PC-9 (cell line): Measurements from ENCODE around the gene ALOXE3. TPM values are rescaled to one million over a fixed set of nuclear protein-coding genes. Genes with fewer than 3 reads are reported as not detected.

Experiments used
- BruUV-seq: library from RNA; stranded (reverse); fragments of 400-500 nt; replicated peaks from 2 replicates; lab custom pipeline; 2021; lab: Mats Ljungman, UMichigan
- CTCF ChIA-PET: fragments of 300-600 bp; sonication (Branson Sonifier 250); formaldehyde crosslinking; loops from one replicate; lab custom pipeline; 2022; ENCODE audit warnings: antibody characterized with exemption; lab: Charles Lee
- POLR2A ChIA-PET: fragments of 300-600 bp; sonication (Branson Sonifier 250); formaldehyde crosslinking; loops from one replicate; lab custom pipeline; 2022; ENCODE audit warnings: antibody characterized with exemption; ENCODE audit not compliant: unreplicated experiment; lab: Charles Lee
- DNase-seq, 2 experiments: peaks; one replicate each; pipeline versions ENCODE4 v3.0.0 to v3.0.0-alpha.2; 2015 to 2022; ENCODE audit warnings: mixed read lengths in 1 of 2
- H2AFZ ChIP-seq: fragments of 200-600 bp; sonication (generic); 2 replicates; pipeline ENCODE4 v1.8.1; 2017; ENCODE audit warnings: antibody characterized with exemption
- H3F3A ChIP-seq: fragments of 200-600 bp; sonication (generic); 2 replicates; pipeline ENCODE4 v1.8.1; 2017; ENCODE audit warnings: antibody characterized with exemption, mild to moderate bottlenecking, low read depth; ENCODE audit not compliant: insufficient read depth
- H3K27ac ChIP-seq: fragments of 200-600 bp; sonication (generic); 2 replicates; pipeline ENCODE4 v1.6.1; 2016; ENCODE audit warnings: mixed run types
- H3K27me3 ChIP-seq: fragments of 200-600 bp; sonication (generic); 2 replicates; pipeline ENCODE4 v1.6.1; 2016; ENCODE audit warnings: low read depth, mixed run types; ENCODE audit not compliant: insufficient read depth
- H3K36me3 ChIP-seq: fragments of 200-600 bp; sonication (generic); 2 replicates; pipeline ENCODE4 v1.6.1; 2016; ENCODE audit warnings: low read depth, mixed run types
- H3K4me1 ChIP-seq: fragments of 200-600 bp; sonication (generic); replicated peaks from 2 replicates; pipeline ENCODE4 v1.6.1; 2016; ENCODE audit warnings: mixed run types; ENCODE audit not compliant: insufficient read depth
- H3K4me2 ChIP-seq: fragments of 200-600 bp; sonication (generic); 2 replicates; pipeline ENCODE4 v1.6.1; 2017; ENCODE audit warnings: mixed run types
- H3K4me3 ChIP-seq: fragments of 200-600 bp; sonication (generic); 2 replicates; pipeline ENCODE4 v1.6.1; 2016; ENCODE audit warnings: mixed run types
- H3K79me2 ChIP-seq: fragments of 200-600 bp; sonication (generic); 2 replicates; pipeline ENCODE4 v1.6.1; 2017; ENCODE audit warnings: low read depth, mixed run types
- H3K9me2 ChIP-seq: fragments of 200-600 bp; sonication (generic); 2 replicates; pipeline ENCODE4 v1.8.1; 2017; ENCODE audit warnings: mild to moderate bottlenecking; ENCODE audit not compliant: insufficient read depth
- H3K9me3 ChIP-seq: fragments of 200-600 bp; sonication (generic); 2 replicates; pipeline ENCODE4 v1.8.1; 2016; ENCODE audit warnings: low read depth; ENCODE audit not compliant: insufficient read depth
- H4K20me1 ChIP-seq: fragments of 200-600 bp; sonication (generic); 2 replicates; pipeline ENCODE4 v1.8.1; 2017; ENCODE audit not compliant: insufficient read depth
- EZH2 ChIP-seq: fragments of 200-600 bp; sonication (generic); IDR thresholded peaks from 2 replicates; pipeline ENCODE4 v1.8.0; 2017; ENCODE audit warnings: antibody characterized with exemption, low read depth
- intact Hi-C: fragments of 100-400 bp; cut with micrococcal nuclease; formaldehyde crosslinking; loops from one replicate; pipeline ENCODE4 v1.10.0; 2022; ENCODE audit not compliant: unreplicated experiment
- total RNA-seq: library from RNA; stranded (reverse); gene quantifications from 2 replicates; pipeline ENCODE4 v1.2.3, GENCODE V29; 2021
- TF ChIP-seq, protein P1 (sequence below): fragments of 200-600 bp; sonication (generic); conservative IDR thresholded peaks from 2 replicates; pipeline ENCODE4 v1.6.1; 2017; ENCODE audit warnings: mixed run types, antibody characterized with exemption, mild to moderate bottlenecking, moderate library complexity

Gene ALOXE3
- total RNA-seq, 1 experiment from 2014 or later = 1.4 TPM

DNA sequence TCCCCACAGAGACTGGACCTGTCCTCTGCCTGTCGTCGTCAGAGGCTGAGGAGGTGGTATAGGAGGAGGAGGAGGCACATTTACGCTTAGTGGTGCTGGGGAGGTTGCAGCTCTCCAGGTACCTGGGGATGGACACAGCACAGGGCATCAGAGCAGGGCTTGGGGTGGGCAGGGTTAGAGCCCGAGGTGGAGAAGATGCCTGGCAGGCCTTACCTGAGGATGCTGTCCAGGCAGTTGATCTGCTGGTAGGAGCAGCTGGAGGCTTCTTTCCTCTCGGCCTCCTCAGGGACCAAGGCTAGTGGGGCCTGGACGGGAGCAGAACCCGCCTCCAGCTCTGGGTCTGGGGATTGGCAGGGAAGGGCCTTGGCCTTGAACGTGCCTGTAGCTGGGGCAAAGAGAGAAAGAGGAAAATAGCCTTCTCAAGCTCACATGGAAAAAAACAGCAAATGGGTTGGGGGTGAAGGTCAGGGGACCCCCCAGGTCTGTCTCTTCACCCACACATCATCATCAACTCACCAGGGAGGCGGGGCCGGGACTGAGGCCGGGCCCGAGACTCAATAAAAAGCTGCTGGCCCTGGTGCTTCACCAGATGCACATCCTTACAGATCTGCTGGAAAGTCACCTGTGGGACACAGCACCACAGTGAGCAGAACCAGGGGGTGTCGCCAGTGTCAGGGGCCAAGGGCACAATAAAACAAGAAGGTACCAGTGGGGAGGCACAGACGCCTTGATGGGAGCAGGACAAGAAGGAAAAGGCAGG lies 28.2 kb upstream of the ALOXE3 start:
- Histone ChIP-seq H4K20me1 (no peaks in the 10 kb centered on the region; the same call in 1 of the 2 replicates), H2AFZ (no peak overlapping the region), H3K79me2 (no peaks in the 10 kb centered on the region), H3F3A (no peaks in the 10 kb centered on the region), H3K4me1 (no peaks in the 10 kb centered on the region), H3K27ac (no peak overlapping the region), H3K9me2 (no peaks in the 10 kb centered on the region), H3K4me3 (no peak overlapping the region), H3K9me3 (no peaks in the 10 kb centered on the region), H3K27me3 (no peaks in the 10 kb centered on the region), H3K36me3 (no peaks in the 10 kb centered on the region), H3K4me2 (no peak overlapping the region)
- intact Hi-C loops = no loop called here
- no TSS peak for BruUV-seq
- DNase-seq = no peak
- ChIA-PET POLR2A (no interaction called here), CTCF (no interaction called here)
- TF ChIP-seq, protein P1, sequence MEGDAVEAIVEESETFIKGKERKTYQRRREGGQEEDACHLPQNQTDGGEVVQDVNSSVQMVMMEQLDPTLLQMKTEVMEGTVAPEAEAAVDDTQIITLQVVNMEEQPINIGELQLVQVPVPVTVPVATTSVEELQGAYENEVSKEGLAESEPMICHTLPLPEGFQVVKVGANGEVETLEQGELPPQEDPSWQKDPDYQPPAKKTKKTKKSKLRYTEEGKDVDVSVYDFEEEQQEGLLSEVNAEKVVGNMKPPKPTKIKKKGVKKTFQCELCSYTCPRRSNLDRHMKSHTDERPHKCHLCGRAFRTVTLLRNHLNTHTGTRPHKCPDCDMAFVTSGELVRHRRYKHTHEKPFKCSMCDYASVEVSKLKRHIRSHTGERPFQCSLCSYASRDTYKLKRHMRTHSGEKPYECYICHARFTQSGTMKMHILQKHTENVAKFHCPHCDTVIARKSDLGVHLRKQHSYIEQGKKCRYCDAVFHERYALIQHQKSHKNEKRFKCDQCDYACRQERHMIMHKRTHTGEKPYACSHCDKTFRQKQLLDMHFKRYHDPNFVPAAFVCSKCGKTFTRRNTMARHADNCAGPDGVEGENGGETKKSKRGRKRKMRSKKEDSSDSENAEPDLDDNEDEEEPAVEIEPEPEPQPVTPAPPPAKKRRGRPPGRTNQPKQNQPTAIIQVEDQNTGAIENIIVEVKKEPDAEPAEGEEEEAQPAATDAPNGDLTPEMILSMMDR = no peak
- TF ChIP-seq EZH2 = no peak

DNA sequence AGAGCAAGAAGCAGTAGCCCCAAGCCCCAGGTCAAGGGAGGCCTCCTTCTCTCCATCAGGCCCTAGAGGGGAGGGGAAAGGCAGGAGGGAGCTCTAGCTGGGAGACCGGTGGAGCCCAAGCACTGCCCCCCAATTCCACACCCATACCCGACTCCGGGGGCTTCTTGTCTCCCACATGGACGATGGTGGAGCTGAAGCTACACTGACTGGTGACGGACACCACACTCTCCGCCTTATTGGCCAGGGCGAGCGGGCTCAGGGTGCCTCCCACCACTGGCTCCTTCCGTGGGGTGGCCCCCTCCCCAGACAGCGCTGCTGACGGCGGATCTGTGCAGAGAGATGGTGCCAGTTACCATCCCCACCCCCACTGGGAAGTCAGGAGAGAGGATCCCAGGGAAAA lies 27.5 kb upstream of the ALOXE3 start:
- POLR2A ChIA-PET = no interaction called here
- H3K4me3 ChIP-seq = no peak overlapping the region
- no peak for TF ChIP-seq EZH2
- TF ChIP-seq, protein P1 = no peak
- intact Hi-C loops = no loop called here
- H3K27me3 ChIP-seq = no peaks in the 10 kb centered on the region
- H3K9me2 ChIP-seq = no peaks in the 10 kb centered on the region
- H2AFZ ChIP-seq = no peak overlapping the region
- no peaks in the 10 kb centered on the region for H3K4me1 ChIP-seq
- no peaks in the 10 kb centered on the region for H3K36me3 ChIP-seq
- no peaks in the 10 kb centered on the region for H3K9me3 ChIP-seq
- H4K20me1 ChIP-seq = no peaks in the 10 kb centered on the region; the same call in 1 of the 2 replicates
- no peak for DNase-seq
- no TSS peak for BruUV-seq
- no peak overlapping the region for H3K4me2 ChIP-seq
- CTCF ChIA-PET = no interaction called here
- H3K79me2 ChIP-seq = no peaks in the 10 kb centered on the region
- no peak overlapping the region for H3K27ac ChIP-seq
- H3F3A ChIP-seq = no peaks in the 10 kb centered on the region

DNA sequence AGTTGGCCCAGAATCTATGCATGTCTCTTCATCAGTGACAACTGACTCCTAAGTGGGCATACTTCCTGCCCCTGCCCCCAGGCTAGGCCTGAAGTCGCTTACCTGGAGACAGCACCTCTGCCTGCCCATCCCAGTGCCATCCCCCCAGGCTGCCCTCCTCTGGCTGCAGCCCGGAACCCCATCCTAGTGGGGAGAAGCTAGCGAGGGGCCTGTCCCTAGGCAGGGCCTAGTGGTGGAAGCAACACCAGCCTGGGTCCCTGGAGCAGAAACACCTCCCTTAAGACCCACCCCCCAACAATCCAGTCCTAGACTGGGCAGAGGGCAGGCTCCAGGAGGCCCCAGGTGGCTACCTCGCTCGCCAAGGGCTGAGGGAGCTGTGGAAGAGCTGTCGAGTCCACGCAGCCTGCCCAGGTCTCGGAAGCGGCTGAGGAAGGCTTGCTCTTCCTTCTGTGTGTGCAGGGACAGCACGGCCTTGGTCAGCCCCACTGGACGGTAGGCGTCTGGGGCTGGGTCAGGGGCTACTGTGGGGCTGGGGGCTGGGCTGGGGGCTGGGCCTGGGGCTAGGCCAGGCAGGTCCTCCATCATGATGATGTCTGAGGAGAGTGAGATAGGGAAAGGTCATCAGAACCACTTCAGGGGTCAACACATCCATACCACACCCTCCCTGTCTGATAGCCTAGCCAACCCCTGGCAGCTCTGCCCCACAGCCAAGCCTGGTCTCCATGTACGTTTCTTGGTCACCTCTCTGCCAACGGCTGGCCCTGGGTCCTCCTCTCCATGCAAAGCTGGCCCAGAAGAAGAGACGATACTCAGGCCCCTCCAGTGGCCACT lies 26.3 kb upstream of the ALOXE3 start:
- no peak overlapping the region for H3K4me3 ChIP-seq
- CTCF ChIA-PET = no interaction called here
- H3K79me2 ChIP-seq = no peaks in the 10 kb centered on the region
- H3F3A ChIP-seq = no peaks in the 10 kb centered on the region; the same call in 1 of the 2 replicates
- H3K36me3 ChIP-seq = no peaks in the 10 kb centered on the region
- no peak overlapping the region for H3K27ac ChIP-seq
- intact Hi-C loops = no loop called here
- BruUV-seq = no TSS peak
- DNase-seq = no peak
- H3K4me1 ChIP-seq = no peaks in the 10 kb centered on the region
- TF ChIP-seq, protein P1 = no peak
- no peak for TF ChIP-seq EZH2
- no peaks in the 10 kb centered on the region for H4K20me1 ChIP-seq
- H3K9me3 ChIP-seq = no peaks in the 10 kb centered on the region
- no peaks in the 10 kb centered on the region for H3K27me3 ChIP-seq
- no peaks in the 10 kb centered on the region for H3K9me2 ChIP-seq
- no peak overlapping the region for H3K4me2 ChIP-seq
- POLR2A ChIA-PET = no interaction called here
- H2AFZ ChIP-seq = no peak overlapping the region
